HCT116 (cell line): ENCODE results near the gene CAPN9. TPM values are rescaled to one million over a fixed set of nuclear protein-coding genes. Genes with fewer than 3 reads are reported as not detected.

ENCODE experiments used
- ATAC-seq: fragments of 200-7000 bp; cut with Tn5 transposase; 2 replicates; pipeline ENCODE4 v1.9.1; 2020; ENCODE audit warnings: mild to moderate bottlenecking, moderate library complexity
- BruUV-seq: library from RNA; stranded (reverse); fragments of 400-500 nt; replicated peaks from 2 replicates; lab custom pipeline; 2021; lab: Mats Ljungman, UMichigan
- CTCF ChIA-PET: fragments of 300-600 bp; sonication (Branson Sonifier 250); formaldehyde crosslinking; loops from one replicate; lab custom pipeline; 2021; ENCODE audit warnings: antibody characterized with exemption; lab: Charles Lee
- POLR2A ChIA-PET: fragments of 300-600, 350-600 bp; sonication (Branson Sonifier 250); formaldehyde crosslinking; loops from one replicate; lab custom pipeline; 2021; ENCODE audit warnings: antibody characterized with exemption; lab: Charles Lee
- RAD21 ChIA-PET, 2 experiments: fragments of 300-600 bp; sonication (Branson Sonifier 250); formaldehyde crosslinking; loops; one replicate each; lab custom pipeline; 2023; ENCODE audit warnings: low total read pairs in 2 of 2; ENCODE audit not compliant: uncharacterized antibody in 2 of 2, unreplicated experiment in 2 of 2, low non-redundant PET in 1 of 2; lab: Charles Lee
- DNase-seq: peaks from one replicate; pipeline ENCODE4 v3.0.0-alpha.2; 2010; ENCODE audit warnings: low read depth, low spot score
- H2AFZ ChIP-seq: fragments of 200-600 bp; shearing (Covaris generic), sonication (generic); 2 replicates; pipeline ENCODE4 v1.6.1; 2017; ENCODE audit warnings: low read depth, mixed run types, mixed read lengths, antibody characterized with exemption, low read length; ENCODE audit not compliant: poor library complexity, severe bottlenecking
- H3K27ac ChIP-seq: 2 replicates; pipeline ENCODE4 v1.5.1; 2012; ENCODE audit warnings: low read depth, low read length
- H3K27me3 ChIP-seq: fragments of 200-600 bp; sonication (generic); 2 replicates; pipeline ENCODE4 v1.6.1; 2016; ENCODE audit warnings: mixed run types, low read length, mixed read lengths; ENCODE audit not compliant: insufficient read depth
- H3K36me3 ChIP-seq, 2 experiments: fragments of 200-500 bp in 1 of 2; fragments of 200-600 bp in 1 of 2; sonication (Bioruptor generic) in 1 of 2; sonication (generic) in 1 of 2; 2 replicates each; pipeline versions ENCODE4 v1.5.1 to v1.6.1; 2014 to 2016; ENCODE audit warnings: low read length in 2 of 2, inconsistent platforms in 1 of 2, mixed read lengths in 1 of 2, mixed run types in 1 of 2; ENCODE audit not compliant: insufficient read depth in 2 of 2, control insufficient read depth in 1 of 2
- H3K4me1 ChIP-seq, 2 experiments: fragments of 200-600 bp in 1 of 2; sonication (generic) in 1 of 2; 2 replicates each; pipeline versions ENCODE4 v1.5.1 to v1.6.1; 2012 to 2017; ENCODE audit warnings: low read length in 2 of 2, inconsistent platforms in 1 of 2, mild to moderate bottlenecking in 1 of 2, mixed read lengths in 1 of 2, mixed run types in 1 of 2, moderate library complexity in 1 of 2; ENCODE audit not compliant: insufficient read depth in 2 of 2, control insufficient read depth in 1 of 2
- H3K4me2 ChIP-seq: fragments of 200-600 bp; sonication (generic); 2 replicates; pipeline ENCODE4 v1.6.1; 2017; ENCODE audit warnings: mixed run types, low read length, mixed read lengths
- H3K4me3 ChIP-seq, 2 experiments: fragments of 200-600 bp in 1 of 2; sonication (generic) in 1 of 2; replicated peaks in 1 of 2; 2 replicates each; pipeline ENCODE4 v1.5.1; 2011 to 2016; ENCODE audit warnings: low read length in 2 of 2, control low read depth in 1 of 2, low read depth in 1 of 2, mild to moderate bottlenecking in 1 of 2, mixed read lengths in 1 of 2, mixed run types in 1 of 2
- H3K79me2 ChIP-seq: fragments of 200-600 bp; sonication (generic); 2 replicates; pipeline ENCODE4 v1.6.1; 2017; ENCODE audit warnings: mild to moderate bottlenecking, mixed run types, low read length, moderate library complexity, mixed read lengths; ENCODE audit not compliant: insufficient read depth
- H3K9ac ChIP-seq: fragments of 200-600 bp; sonication (generic); 2 replicates; pipeline ENCODE4 v1.6.1; 2016; ENCODE audit warnings: low read length, mixed read lengths
- H3K9me2 ChIP-seq: fragments of 200-600 bp; sonication (generic), shearing (Covaris generic); 2 replicates; pipeline ENCODE4 v1.6.1; 2017; ENCODE audit warnings: mixed run types, mild to moderate bottlenecking, moderate library complexity; ENCODE audit not compliant: insufficient read depth
- H3K9me3 ChIP-seq, 2 experiments: fragments of 200-500 bp in 1 of 2; fragments of 200-600 bp in 1 of 2; sonication (Bioruptor generic) in 1 of 2; sonication (generic) in 1 of 2; 2 replicates each; pipeline ENCODE4 v1.6.1; 2014 to 2017; ENCODE audit warnings: low read length in 2 of 2, mixed read lengths in 2 of 2, inconsistent platforms in 1 of 2, low read depth in 1 of 2, mild to moderate bottlenecking in 1 of 2, mixed run types in 1 of 2, moderate library complexity in 1 of 2; ENCODE audit not compliant: control insufficient read depth in 1 of 2, insufficient read depth in 1 of 2
- H4K20me1 ChIP-seq: fragments of 200-600 bp; sonication (generic), shearing (Covaris generic); 2 replicates; pipeline ENCODE4 v1.6.1; 2017; ENCODE audit warnings: mixed run types, mild to moderate bottlenecking, moderate library complexity; ENCODE audit not compliant: insufficient read depth
- ATF3 ChIP-seq: IDR thresholded peaks from 2 replicates; pipeline ENCODE4 v1.6.1; 2012
- CEBPB ChIP-seq: IDR thresholded peaks from 2 replicates; pipeline ENCODE4 v1.6.1; 2012; ENCODE audit warnings: low read depth
- CTCF ChIP-seq, 3 experiments: fragments of 200-600 bp in 1 of 3; sonication (generic) in 1 of 3; IDR thresholded peaks in 2 of 3; conservative IDR thresholded peaks in 1 of 3; 2 replicates each; pipeline ENCODE4 v1.5.1; 2012 to 2017; ENCODE audit warnings: low read depth in 2 of 3, low read length in 2 of 3, antibody characterized with exemption in 1 of 3, borderline replicate concordance in 1 of 3, control low read depth in 1 of 3, mild to moderate bottlenecking in 1 of 3, mixed read lengths in 1 of 3, mixed run types in 1 of 3, moderate library complexity in 1 of 3; ENCODE audit not compliant: insufficient read depth in 1 of 3
- ELF1 ChIP-seq: IDR thresholded peaks from 2 replicates; pipeline ENCODE4 v1.6.1; 2012; ENCODE audit warnings: low read depth, borderline replicate concordance
- JUND ChIP-seq: IDR thresholded peaks from 2 replicates; pipeline ENCODE4 v1.6.1; 2012
- MAX ChIP-seq: IDR thresholded peaks from 2 replicates; pipeline ENCODE4 v1.6.1; 2012
- POLR2A ChIP-seq: IDR thresholded peaks from 2 replicates; pipeline ENCODE4 v1.7.0; 2011; ENCODE audit warnings: borderline replicate concordance; ENCODE audit not compliant: insufficient read depth, insufficient read length; ENCODE audit errors: extremely low read depth
- POLR2AphosphoS5 ChIP-seq: IDR thresholded peaks from 2 replicates; pipeline ENCODE4 v1.6.1; 2011; ENCODE audit warnings: mild to moderate bottlenecking, low read depth, low read length, moderate library complexity
- SIN3A ChIP-seq: IDR thresholded peaks from 2 replicates; pipeline ENCODE4 v1.6.1; 2012; ENCODE audit warnings: low read depth
- SP1 ChIP-seq: IDR thresholded peaks from 2 replicates; pipeline ENCODE4 v1.6.1; 2012; ENCODE audit warnings: low read depth
- SRF ChIP-seq: IDR thresholded peaks from 2 replicates; pipeline ENCODE4 v1.6.1; 2012; ENCODE audit warnings: low read depth
- TCF7L2 ChIP-seq: IDR thresholded peaks from 2 replicates; pipeline ENCODE4 v1.7.0; 2011; ENCODE audit warnings: borderline replicate concordance, inconsistent platforms; ENCODE audit not compliant: insufficient read depth, insufficient read length; ENCODE audit errors: extremely low read depth
- YY1 ChIP-seq: IDR thresholded peaks from 2 replicates; pipeline ENCODE4 v1.6.1; 2011; ENCODE audit warnings: low read length, low read depth, moderate library complexity, mild to moderate bottlenecking; ENCODE audit not compliant: insufficient replicate concordance; ENCODE audit errors: extremely low read depth
- ZBTB33 ChIP-seq: IDR thresholded peaks from 2 replicates; pipeline ENCODE4 v1.6.1; 2011; ENCODE audit warnings: mild to moderate bottlenecking, low read length, moderate library complexity; ENCODE audit not compliant: insufficient replicate concordance; ENCODE audit errors: extremely low read depth
- ZNF274 ChIP-seq: fragments of 200-500 bp; sonication (Bioruptor generic); IDR thresholded peaks from 2 replicates; pipeline ENCODE4 v1.6.1; 2014; ENCODE audit warnings: mild to moderate bottlenecking, low read depth, low read length, inconsistent platforms
- intact Hi-C: fragments of 100-400 bp; cut with micrococcal nuclease; formaldehyde crosslinking; loops from 2 replicates; pipeline ENCODE4 v1.10.0; 2022
- total RNA-seq: library from RNA; stranded (reverse); gene quantifications from one replicate; pipeline ENCODE4 v1.2.1, GENCODE V29; 2021; ENCODE audit not compliant: unreplicated experiment

The CAPN9 gene
- total RNA-seq, 1 experiment from 2014 or later = not detected

GRCh38 chr1:230759369-230760065 lies 12.3 kb downstream of the CAPN9 start:
- Histone ChIP-seq H3K4me3 (no peak overlapping the region), H3K9ac (no peak overlapping the region), H3K36me3 (no peaks in the 10 kb centered on the region), H3K4me2 (no peak overlapping the region), H3K9me2 (no peaks in the 10 kb centered on the region), H3K79me2 (no peaks in the 10 kb centered on the region), H2AFZ (no peak overlapping the region), H3K9me3 (no peaks in the 10 kb centered on the region), H3K27me3 (no peaks in the 10 kb centered on the region), H3K4me1 (peaks cover 3 to 5% of the 10 kb centered on the region in 2 experiments; a peak in 3 of 4 replicates), H3K27ac (no peak overlapping the region), H4K20me1 (no peaks in the 10 kb centered on the region)
- intact Hi-C loops = no loop called here
- ChIA-PET CTCF (no interaction called here), POLR2A (no interaction called here), RAD21 (no interaction called here)
- TF ChIP-seq JUND = no peak
- TF ChIP-seq ELF1 = no peak
- TF ChIP-seq SIN3A = no peak
- TF ChIP-seq CEBPB = no peak
- no peak for TF ChIP-seq SP1
- TF ChIP-seq MAX = no peak
- no peak for TF ChIP-seq SRF
- TF ChIP-seq CTCF (IDR thresholded peaks at IDR 0.05 in 2 of 3, conservative IDR thresholded peaks at IDR 0.05 in 1 of 3; ENCODE audit: borderline replicate concordance in 1 of 3, insufficient read depth in 1 of 3, low read depth in 2 of 3, low read length in 2 of 3) = no peak
- TF ChIP-seq ZBTB33 = no peak
- no peak for TF ChIP-seq TCF7L2
- no peak for TF ChIP-seq YY1
- no peak for TF ChIP-seq ATF3
- TF ChIP-seq POLR2A = no peak
- TF ChIP-seq ZNF274 = no peak
- no peak for TF ChIP-seq POLR2AphosphoS5
- no TSS peak for BruUV-seq
- DNase-seq (no peak), ATAC-seq (no peak)
